Endothelial cell of umbilical vein (primary cell): ENCODE results near the gene DGCR2. TPM values are rescaled to one million over a fixed set of nuclear protein-coding genes. Genes with fewer than 3 reads are reported as not detected.

ENCODE experiments used
- BruUV-seq: library from RNA; stranded (reverse); fragments of 400-500 nt; replicated peaks from 2 replicates; lab custom pipeline; 2021; lab: Mats Ljungman, UMichigan
- CTCF ChIA-PET: fragments of 300-600, 350-600 bp; sonication (Branson Sonifier 250); formaldehyde crosslinking; loops from one replicate; lab custom pipeline; 2021; ENCODE audit warnings: antibody characterized with exemption, inconsistent platforms; lab: Charles Lee
- POLR2A ChIA-PET: fragments of 300-600, 350-600 bp; sonication (Branson Sonifier 250); formaldehyde crosslinking; loops from one replicate; lab custom pipeline; 2021; ENCODE audit warnings: antibody characterized with exemption, inconsistent platforms; lab: Charles Lee
- DNase-seq: peaks from one replicate; pipeline ENCODE4 v3.0.0-alpha.2; 2011; ENCODE audit warnings: low read depth, low spot score
- FAIRE-seq: peaks from 2 replicates; lab custom pipeline; 2011; peaks lifted over from hg19 to GRCh38; lab: Jason Lieb, UNC
- H2AFZ ChIP-seq: 2 replicates; pipeline ENCODE4 v1.6.0; 2012; ENCODE audit warnings: low read depth, low read length, control low read depth, inconsistent platforms
- H3K27ac ChIP-seq: 2 replicates; pipeline ENCODE4 v1.5.1; 2011; ENCODE audit warnings: low read depth, mild to moderate bottlenecking, control low read depth, low read length, moderate library complexity; ENCODE audit not compliant: insufficient read depth
- H3K27me3 ChIP-seq, 2 experiments: 2 replicates each; pipeline versions ENCODE4 v1.6.0 to v1.6.1; 2011; ENCODE audit warnings: low read length in 2 of 2, mixed read lengths in 1 of 2; ENCODE audit not compliant: control insufficient read depth in 2 of 2, insufficient read depth in 2 of 2
- H3K36me3 ChIP-seq, 2 experiments: 2 replicates in 1 of 2; 3 replicates in 1 of 2; pipeline ENCODE4 v1.5.1; 2011; ENCODE audit warnings: low read length in 2 of 2, mild to moderate bottlenecking in 1 of 2, moderate library complexity in 1 of 2; ENCODE audit not compliant: control insufficient read depth in 2 of 2, insufficient read depth in 2 of 2; ENCODE audit errors: extremely low read depth in 1 of 2
- H3K4me1 ChIP-seq: 3 replicates; pipeline ENCODE4 v1.5.1; 2011; ENCODE audit warnings: mild to moderate bottlenecking, low read length; ENCODE audit not compliant: control insufficient read depth, insufficient read depth; ENCODE audit errors: extremely low read depth
- H3K4me2 ChIP-seq: 2 replicates; pipeline ENCODE4 v1.6.1; 2011; ENCODE audit warnings: low read length, control low read depth, mixed read lengths; ENCODE audit not compliant: insufficient read depth
- H3K4me3 ChIP-seq, 3 experiments: fragments of 200-600 bp in 1 of 3; sonication (generic), shearing (Covaris generic) in 1 of 3; replicated peaks in 1 of 3; 2 replicates each; pipeline ENCODE4 v1.5.1; 2011 to 2016; ENCODE audit warnings: control low read depth in 3 of 3, low read length in 3 of 3, mild to moderate bottlenecking in 2 of 3, inconsistent platforms in 1 of 3, low read depth in 1 of 3, moderate library complexity in 1 of 3; ENCODE audit not compliant: insufficient read depth in 1 of 3
- H3K79me2 ChIP-seq: 2 replicates; pipeline ENCODE4 v1.6.0; 2012; ENCODE audit warnings: low read length, inconsistent platforms; ENCODE audit not compliant: control insufficient read depth, insufficient read depth
- H3K9ac ChIP-seq: replicated peaks from 2 replicates; pipeline ENCODE3; 2011; ENCODE audit warnings: low read length, control low read depth; ENCODE audit not compliant: insufficient read depth; ENCODE audit errors: extremely low read depth
- H3K9me1 ChIP-seq: replicated peaks from 3 replicates; pipeline ENCODE4 v1.6.0; 2011; ENCODE audit warnings: mild to moderate bottlenecking, low read length; ENCODE audit not compliant: control insufficient read depth, insufficient read depth; ENCODE audit errors: extremely low read depth
- H3K9me3 ChIP-seq: replicated peaks from 2 replicates; pipeline ENCODE4 v1.5.1; 2012; ENCODE audit warnings: low read length, inconsistent platforms; ENCODE audit not compliant: control insufficient read depth, insufficient read depth
- H4K20me1 ChIP-seq: replicated peaks from 2 replicates; pipeline ENCODE3; 2011; ENCODE audit warnings: mild to moderate bottlenecking, low read length; ENCODE audit not compliant: control insufficient read depth, insufficient read depth; ENCODE audit errors: extremely low read depth
- CTCF ChIP-seq, 2 donors: IDR thresholded peaks; 1 replicate in 1 of 2; 2 replicates in 1 of 2; pipeline ENCODE4 v1.5.1; 2011; ENCODE audit warnings: low read length in 2 of 2, mild to moderate bottlenecking in 2 of 2, moderate library complexity in 2 of 2, control low read depth in 1 of 2, inconsistent platforms in 1 of 2, low read depth in 1 of 2; ENCODE audit not compliant: insufficient read depth in 1 of 2; ENCODE audit errors: extremely low read depth in 1 of 2
- EZH2 ChIP-seq: IDR thresholded peaks from 2 replicates; pipeline ENCODE4 v1.6.1; 2012; ENCODE audit warnings: borderline replicate concordance, low read depth, mild to moderate bottlenecking, moderate library complexity, low read length, inconsistent platforms; ENCODE audit not compliant: severe bottlenecking
- FOS ChIP-seq: IDR thresholded peaks from 2 replicates; pipeline ENCODE4 v1.6.1; 2011; ENCODE audit warnings: mild to moderate bottlenecking, low read length, moderate library complexity, borderline replicate concordance; ENCODE audit not compliant: insufficient read depth
- GATA2 ChIP-seq: IDR thresholded peaks from 2 replicates; pipeline ENCODE4 v1.7.0; 2011; ENCODE audit warnings: low read depth, mild to moderate bottlenecking, moderate library complexity, mixed read lengths, low read length; ENCODE audit not compliant: insufficient read length, insufficient read depth
- JUN ChIP-seq: IDR thresholded peaks from 2 replicates; pipeline ENCODE4 v1.6.1; 2011; ENCODE audit warnings: borderline replicate concordance, low read depth; ENCODE audit not compliant: insufficient read length, insufficient read depth
- MAX ChIP-seq: IDR thresholded peaks from 2 replicates; pipeline ENCODE4 v1.6.1; 2011; ENCODE audit not compliant: insufficient read depth, insufficient read length
- MYC ChIP-seq: IDR thresholded peaks from one replicate; pipeline ENCODE4 v1.6.1; 2011; ENCODE audit warnings: mild to moderate bottlenecking, low read depth, low read length
- POLR2A ChIP-seq: IDR thresholded peaks from 2 replicates; pipeline ENCODE4 v1.6.1; 2012; ENCODE audit warnings: low read depth, mild to moderate bottlenecking, control low read depth, low read length
- POLR2AphosphoS5 ChIP-seq: IDR thresholded peaks from 2 replicates; pipeline ENCODE4 v1.6.1; 2012; ENCODE audit warnings: low read depth, mild to moderate bottlenecking, control low read depth, low read length, moderate library complexity; ENCODE audit not compliant: insufficient read depth
- dilution Hi-C: fragments of 300-500 bp; cut with MboI; formaldehyde crosslinking; loops from one replicate; pipeline ENCODE4 v1.15.0; 2019; ENCODE audit warnings: low sequenced_read_pairs; ENCODE audit not compliant: extremely low pct_ligation_motif_present
- intact Hi-C: fragments of 100-400 bp; cut with micrococcal nuclease; formaldehyde crosslinking; loops from one replicate; pipeline ENCODE4 v1.10.0; 2022
- polyA plus RNA-seq, 4 experiments: library from polyadenylated mRNA; depleted of rRNA in 3 of 4; stranded (reverse) in 3 of 4; unstranded in 1 of 4; fragments of >200 nt; gene quantifications; 2 replicates each; pipeline versions ENCODE4 v1.2.1 to v1.2.3, GENCODE V29; 2011 to 2012; ENCODE audit warnings: missing spikeins in 1 of 4
- total RNA-seq: library from RNA; stranded (reverse); gene quantifications from 2 replicates; pipeline ENCODE4 v1.2.3, GENCODE V29; 2021

Gene DGCR2
- total and polyA plus RNA-seq, 2 donors (not counting 3 experiments of a cell fraction or from before 2014, with no cell fraction given): 44.8 to 51.2 TPM

DNA sequence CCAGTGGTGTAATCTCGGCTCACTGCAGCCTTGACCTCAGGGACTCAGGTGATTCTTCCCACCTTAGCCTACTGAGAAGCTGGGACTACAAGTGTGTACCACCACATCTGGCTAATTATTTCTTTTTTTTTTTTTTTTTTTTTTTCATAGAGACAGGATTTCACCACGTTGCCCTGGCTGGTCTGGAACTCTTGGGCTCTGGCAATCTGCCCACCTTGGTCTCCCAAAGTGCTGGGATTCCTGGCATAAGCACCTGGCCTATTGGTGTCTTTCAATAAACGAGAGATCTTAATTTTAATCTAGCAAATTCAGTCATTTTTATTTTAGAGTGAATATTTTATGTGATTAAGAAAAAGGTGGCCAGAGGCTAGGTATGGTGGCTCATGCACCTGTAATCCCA, 40.1 kb downstream of the DGCR2 start:
- Histone ChIP-seq H3K27me3 (no peaks in the 10 kb centered on the region), H3K4me1 (peaks cover 18% of the 10 kb centered on the region), H3K27ac (no peak overlapping the region), H3K4me3 (no peak overlapping the region), H3K9ac (no peak overlapping the region), H3K4me2 (no peak overlapping the region), H3K79me2 (no peaks in the 10 kb centered on the region), H2AFZ (no peak overlapping the region), H4K20me1 (no peaks in the 10 kb centered on the region), H3K36me3 (no peaks in the 10 kb centered on the region), H3K9me3 (no peaks in the 10 kb centered on the region), H3K9me1 (no peaks in the 10 kb centered on the region)
- intact Hi-C loops: no loop called here
- dilution Hi-C loops: no loop called here
- FAIRE-seq: no peak
- TF ChIP-seq JUN: no peak
- TF ChIP-seq EZH2: no peak
- TF ChIP-seq MAX: no peak
- TF ChIP-seq POLR2AphosphoS5: no peak
- TF ChIP-seq GATA2: no peak
- no peak for TF ChIP-seq FOS
- TF ChIP-seq CTCF (IDR thresholded peaks at IDR 0.05; ENCODE audit: extremely low read depth in 1 of 2, insufficient read depth in 1 of 2, low read depth in 1 of 2, low read length in 2 of 2): no peak
- TF ChIP-seq MYC: no peak
- TF ChIP-seq POLR2A: no peak
- POLR2A ChIA-PET: no interaction called here
- CTCF ChIA-PET: no interaction called here
- no peak for DNase-seq
- BruUV-seq: no TSS peak
